Muscle layer of duodenum (tissue), 2 donors: ENCODE data around the gene GARIN1A.

Experiments
- H3K27ac ChIP-seq: one replicate; pipeline ENCODE4 v1.7.0; 2013; ENCODE audit warnings: mild to moderate bottlenecking, low read length
- H3K27me3 ChIP-seq: one replicate; pipeline ENCODE4 v1.7.0; 2013; ENCODE audit warnings: low read depth, mild to moderate bottlenecking, control low read depth, low read length
- H3K36me3 ChIP-seq, 2 donors: one replicate each; pipeline ENCODE4 v1.7.0; 2013; ENCODE audit warnings: low read length in 2 of 2, control low read depth in 1 of 2, mild to moderate bottlenecking in 1 of 2; ENCODE audit not compliant: insufficient read depth in 2 of 2, control insufficient read depth in 1 of 2
- H3K4me1 ChIP-seq, 2 donors: one replicate each; pipeline ENCODE4 v1.7.0; 2013; ENCODE audit warnings: low read length in 2 of 2, mild to moderate bottlenecking in 2 of 2, control low read depth in 1 of 2, moderate library complexity in 1 of 2; ENCODE audit not compliant: insufficient read depth in 2 of 2, control insufficient read depth in 1 of 2
- H3K4me3 ChIP-seq, 2 donors: one replicate each; pipeline ENCODE4 v1.7.0; 2013; ENCODE audit warnings: low read length in 2 of 2, low read depth in 1 of 2, mild to moderate bottlenecking in 1 of 2
- H3K9me3 ChIP-seq, 2 donors: one replicate each; pipeline ENCODE4 v1.7.0; 2013; ENCODE audit warnings: low read length in 2 of 2, control low read depth in 1 of 2, mild to moderate bottlenecking in 1 of 2; ENCODE audit not compliant: control insufficient read depth in 1 of 2
- donor health status: healthy.

GARIN1A gene

GRCh38 chr7:128701062-128701785, 29.1 kb downstream of the GARIN1A start:
- Histone ChIP-seq H3K36me3 (no peaks in the 10 kb centered on the region), H3K4me1 (peaks cover 0 to 5% of the 10 kb centered on the region in 2 donors), H3K27me3 (peaks cover 25% of the 10 kb centered on the region), H3K9me3 (no peaks in the 10 kb centered on the region), H3K27ac (no peak overlapping the region), H3K4me3 (no peak overlapping the region)

GRCh38 chr7:128703609-128704241, 31.6 kb downstream of the GARIN1A start:
- Histone ChIP-seq H3K36me3 (no peaks in the 10 kb centered on the region), H3K27me3 (peaks cover under 1% of the 10 kb centered on the region), H3K9me3 (no peaks in the 10 kb centered on the region), H3K4me3 (no peak overlapping the region), H3K27ac (no peak overlapping the region), H3K4me1 (no peaks in the 10 kb centered on the region)

DNA sequence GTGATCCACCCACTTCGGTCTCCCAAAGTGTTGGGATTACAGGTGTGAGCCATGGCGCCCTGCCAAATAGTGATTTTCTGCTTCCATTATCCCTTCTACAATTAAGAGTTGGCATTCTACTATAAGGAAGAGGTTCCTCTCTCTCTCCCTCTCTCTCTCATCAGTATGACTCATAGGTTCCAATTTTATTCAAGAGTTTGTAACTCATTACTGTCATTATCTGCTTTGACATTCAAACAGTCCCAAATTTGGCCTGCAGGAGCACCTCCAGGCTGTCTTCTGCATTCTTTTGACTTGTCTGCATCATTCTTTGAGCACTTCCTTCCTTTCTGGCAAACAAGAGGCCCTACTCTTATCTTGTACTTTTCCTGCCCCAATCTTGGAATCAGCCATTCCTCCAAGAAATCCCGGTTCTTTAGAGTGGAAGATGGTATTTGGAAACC, 33.8 kb downstream of the GARIN1A start:
- no peak overlapping the region for H3K27ac ChIP-seq
- no peaks in the 10 kb centered on the region for H3K36me3 ChIP-seq
- H3K4me1 ChIP-seq, result no peaks in the 10 kb centered on the region
- no peak overlapping the region for H3K4me3 ChIP-seq
- no peaks in the 10 kb centered on the region for H3K27me3 ChIP-seq
- H3K9me3 ChIP-seq, result no peaks in the 10 kb centered on the region

DNA sequence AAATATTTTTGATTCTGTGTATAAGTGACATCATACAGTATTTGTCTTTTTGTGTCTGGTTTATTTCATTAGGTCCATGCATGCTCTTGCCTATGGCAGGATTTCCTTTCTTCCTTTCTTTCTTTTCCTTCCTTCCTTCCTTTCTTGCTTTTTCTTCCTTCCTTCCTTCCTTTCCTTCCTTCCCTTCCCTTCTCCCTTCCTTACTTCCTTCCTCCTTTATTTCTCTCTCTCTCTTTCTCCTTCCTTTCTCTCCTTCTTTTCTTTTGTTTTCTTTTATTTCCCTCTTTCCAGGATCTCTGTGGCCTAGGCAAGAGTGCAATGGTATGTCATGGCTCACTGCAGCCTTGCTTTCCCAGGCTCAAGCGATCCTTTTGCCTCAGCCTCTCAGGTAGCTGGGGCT, 35.7 kb downstream of the GARIN1A start:
- H3K36me3 ChIP-seq, result no peaks in the 10 kb centered on the region
- H3K4me3 ChIP-seq, result no peak overlapping the region
- no peak overlapping the region for H3K27ac ChIP-seq
- no peaks in the 10 kb centered on the region for H3K9me3 ChIP-seq
- no peaks in the 10 kb centered on the region for H3K27me3 ChIP-seq
- no peaks in the 10 kb centered on the region for H3K4me1 ChIP-seq

DNA sequence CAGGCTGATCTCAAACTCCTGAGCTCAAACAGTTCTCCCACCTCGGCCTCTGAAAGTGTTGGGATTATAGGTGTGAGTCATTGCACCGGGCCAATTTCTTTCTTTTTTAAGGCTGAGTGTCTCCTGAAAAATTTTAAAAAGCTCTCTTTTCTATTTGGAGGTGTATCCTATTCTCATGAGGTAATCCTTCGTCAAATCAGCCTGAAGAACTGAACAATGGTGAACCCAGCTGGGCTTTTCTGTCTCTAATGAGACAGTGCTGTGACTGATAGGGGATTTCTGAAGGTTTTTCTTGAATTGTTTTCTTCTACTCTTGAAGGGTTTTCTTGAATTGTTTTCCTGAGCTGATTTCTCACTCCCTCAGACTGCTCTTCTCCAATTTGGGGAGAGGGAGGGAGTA, 36.1 kb downstream of the GARIN1A start:
- H3K36me3 ChIP-seq, result no peaks in the 10 kb centered on the region
- H3K27ac ChIP-seq, result no peak overlapping the region
- no peak overlapping the region for H3K4me3 ChIP-seq
- H3K4me1 ChIP-seq, result no peaks in the 10 kb centered on the region
- H3K9me3 ChIP-seq, result no peaks in the 10 kb centered on the region
- no peaks in the 10 kb centered on the region for H3K27me3 ChIP-seq

DNA sequence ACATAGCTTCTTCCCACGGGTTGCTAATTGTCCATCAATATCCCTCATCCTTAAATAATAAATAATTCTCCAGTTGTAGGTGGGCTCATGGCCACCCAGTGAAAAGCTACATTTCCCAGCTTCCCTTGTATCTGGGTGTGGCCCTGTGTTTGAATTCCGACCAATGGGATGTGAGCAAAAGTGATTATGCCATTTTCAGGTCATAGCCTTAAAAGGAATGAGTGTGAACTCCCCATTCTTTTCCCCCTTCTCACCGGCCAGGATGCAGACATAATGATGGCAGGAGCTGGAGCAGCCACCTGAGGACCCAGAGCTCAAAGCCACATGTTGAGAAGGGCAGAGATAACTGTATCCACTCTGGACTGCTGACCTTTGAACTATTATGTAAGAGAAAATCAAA, 36.7 kb downstream of the GARIN1A start:
- H3K9me3 ChIP-seq, result no peaks in the 10 kb centered on the region
- H3K27me3 ChIP-seq, result no peaks in the 10 kb centered on the region
- H3K27ac ChIP-seq, result no peak overlapping the region
- H3K4me3 ChIP-seq, result no peak overlapping the region
- no peaks in the 10 kb centered on the region for H3K4me1 ChIP-seq
- no peaks in the 10 kb centered on the region for H3K36me3 ChIP-seq

DNA sequence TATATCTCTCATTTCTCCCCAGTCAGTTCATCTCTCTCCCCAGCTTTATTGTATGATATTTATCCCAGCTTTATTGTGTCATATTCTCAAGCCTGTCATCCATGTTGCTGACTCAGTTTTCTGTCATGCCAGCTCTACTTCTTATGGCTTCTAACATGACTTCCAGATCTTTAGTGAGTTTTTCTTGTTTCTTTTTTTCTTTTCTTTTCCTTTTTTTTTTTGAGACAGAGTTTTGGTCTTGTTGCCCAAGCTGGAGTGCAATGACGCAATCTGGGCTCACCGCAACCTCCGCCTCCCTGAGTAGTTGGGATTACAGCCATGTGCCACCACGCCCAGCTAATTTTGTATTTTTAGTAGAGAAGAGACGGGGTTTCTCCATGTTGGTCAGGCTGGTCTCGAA, 38.4 kb downstream of the GARIN1A start:
- H3K27ac ChIP-seq, result no peak overlapping the region
- no peaks in the 10 kb centered on the region for H3K36me3 ChIP-seq
- H3K4me3 ChIP-seq, result no peak overlapping the region
- no peaks in the 10 kb centered on the region for H3K4me1 ChIP-seq
- H3K9me3 ChIP-seq, result no peaks in the 10 kb centered on the region
- H3K27me3 ChIP-seq, result no peaks in the 10 kb centered on the region

GRCh38 chr7:128713794-128714193, 41.7 kb downstream of the GARIN1A start:
- Histone ChIP-seq H3K4me1 (no peaks in the 10 kb centered on the region), H3K27me3 (no peaks in the 10 kb centered on the region), H3K4me3 (no peak overlapping the region), H3K36me3 (no peaks in the 10 kb centered on the region), H3K9me3 (no peaks in the 10 kb centered on the region), H3K27ac (no peak overlapping the region)

DNA sequence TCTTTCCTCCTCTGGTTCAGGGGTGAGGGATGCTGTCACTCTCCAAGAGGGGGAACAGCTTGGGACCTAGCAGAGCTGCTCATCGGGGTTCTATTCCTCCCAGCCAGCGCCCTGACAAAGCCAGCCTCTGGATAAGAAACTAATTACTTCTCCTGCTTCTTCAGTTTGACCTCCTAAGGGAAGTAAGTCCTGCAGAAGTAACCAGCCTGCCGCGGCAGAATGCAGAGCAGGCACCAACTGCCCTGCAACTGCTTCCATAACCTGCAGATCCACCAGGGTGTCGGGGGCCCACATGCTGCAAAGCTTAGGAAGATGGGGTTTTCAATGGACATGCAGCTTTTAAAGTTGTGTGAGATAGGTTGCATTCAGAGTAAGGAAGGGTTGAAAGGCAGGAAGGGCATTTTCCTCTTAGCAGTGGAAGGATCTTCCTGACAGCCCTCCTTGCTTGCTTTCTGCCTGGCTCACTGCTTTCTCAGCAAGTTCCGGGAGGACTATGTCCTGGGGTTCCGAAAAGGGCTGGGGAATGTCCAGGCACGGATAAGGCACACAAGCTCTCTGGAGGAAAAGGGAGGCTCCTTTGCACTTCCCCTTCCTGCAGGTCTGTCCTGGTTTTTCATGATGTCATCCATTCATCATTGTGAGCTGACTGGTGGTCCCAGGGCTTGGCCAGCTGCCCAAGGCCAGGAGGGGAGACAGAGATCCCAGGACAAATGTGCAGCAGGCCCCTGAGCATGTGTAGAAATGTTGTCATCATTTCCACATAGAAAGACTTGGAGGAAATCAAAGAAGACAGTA, 42.8 kb downstream of the GARIN1A start:
- no peaks in the 10 kb centered on the region for H3K36me3 ChIP-seq
- no peak overlapping the region for H3K27ac ChIP-seq
- no peaks in the 10 kb centered on the region for H3K4me1 ChIP-seq
- no peaks in the 10 kb centered on the region for H3K27me3 ChIP-seq
- no peaks in the 10 kb centered on the region for H3K9me3 ChIP-seq
- no peak overlapping the region for H3K4me3 ChIP-seq

- H3K27me3 ChIP-seq, result no peaks in the 10 kb centered on the region
- no peaks in the 10 kb centered on the region for H3K9me3 ChIP-seq
- H3K36me3 ChIP-seq, result no peaks in the 10 kb centered on the region
- no peak overlapping the region for H3K4me3 ChIP-seq
- H3K4me1 ChIP-seq, result no peaks in the 10 kb centered on the region
- H3K27ac ChIP-seq, result no peak overlapping the region
These were observed 47.0 kb downstream of the GARIN1A start for GRCh38 chr7:128718967-128719642.

- Histone ChIP-seq H3K27me3 (no peaks in the 10 kb centered on the region), H3K27ac (no peak overlapping the region), H3K4me1 (no peaks in the 10 kb centered on the region), H3K9me3 (no peaks in the 10 kb centered on the region), H3K36me3 (no peaks in the 10 kb centered on the region), H3K4me3 (no peak overlapping the region)
These were observed 49.3 kb downstream of the GARIN1A start for GRCh38 chr7:128721376-128721775.
